SK-N-SH treated with all-trans-retinoic acid at 6 μM for 48 hours (cell line): ENCODE results near the gene GLI3.

Source experiments
- ATAC-seq: fragments of 200-7000 bp; cut with Tn5 transposase; 3 replicates; pipeline ENCODE4 v1.9.1; 2020; ENCODE audit warnings: mild to moderate bottlenecking, moderate library complexity
- ARNTL ChIP-seq: fragments of 450-650 bp; formaldehyde crosslinking; IDR thresholded peaks from 2 replicates; pipeline ENCODE4 v1.5.0; 2020; ENCODE audit warnings: low read depth, mild to moderate bottlenecking, moderate library complexity, borderline replicate concordance
- BACH2 ChIP-seq: fragments of 250-450 bp; sonication (Bioruptor Pico); IDR thresholded peaks from 2 replicates; pipeline ENCODE4 v1.9.0; 2021; ENCODE audit warnings: mild to moderate bottlenecking, borderline replicate concordance
- CREB5 ChIP-seq: fragments of 250-450 bp; sonication (Bioruptor Pico); IDR thresholded peaks from 2 replicates; pipeline ENCODE4 v1.5.1; 2020; ENCODE audit warnings: low read depth, mild to moderate bottlenecking, moderate library complexity
- CSDC2 ChIP-seq: fragments of 250-450 bp; sonication (Bioruptor Pico); IDR thresholded peaks from 2 replicates; pipeline ENCODE4 v1.5.0; 2020; ENCODE audit warnings: mild to moderate bottlenecking, moderate library complexity
- CSRNP3 ChIP-seq: fragments of 250-450 bp; sonication (Bioruptor Pico); IDR thresholded peaks from 2 replicates; pipeline ENCODE4 v1.5.1; 2021; ENCODE audit warnings: mild to moderate bottlenecking, moderate library complexity
- GLIS3 ChIP-seq: fragments of 250-450 bp; sonication (Bioruptor Pico); IDR thresholded peaks from 2 replicates; pipeline ENCODE4 v1.5.0; 2020; ENCODE audit warnings: mild to moderate bottlenecking, moderate library complexity
- ISL1 ChIP-seq: fragments of 250-450 bp; sonication (Bioruptor Pico); IDR thresholded peaks from 2 replicates; pipeline ENCODE4 v2.1.2; 2022; ENCODE audit warnings: mild to moderate bottlenecking, moderate library complexity
- POU6F1 ChIP-seq: fragments of 250-450 bp; sonication (Bioruptor Pico); IDR thresholded peaks from 2 replicates; pipeline ENCODE4 v1.8.0; 2021; ENCODE audit warnings: low read depth, mild to moderate bottlenecking, moderate library complexity, borderline replicate concordance
- PPARA ChIP-seq: fragments of 250-450 bp; sonication (Bioruptor Pico); IDR thresholded peaks from 2 replicates; pipeline ENCODE4 v1.5.0; 2020; ENCODE audit warnings: mild to moderate bottlenecking, borderline replicate concordance
- RARB ChIP-seq: fragments of 250-450 bp; sonication (Bioruptor Pico); IDR thresholded peaks from 2 replicates; pipeline ENCODE4 v1.8.0; 2021; ENCODE audit warnings: mild to moderate bottlenecking, moderate library complexity
- SNAI2 ChIP-seq: fragments of 250-450 bp; sonication (Bioruptor Pico); IDR thresholded peaks from 2 replicates; pipeline ENCODE4 v1.5.0; 2020; ENCODE audit warnings: mild to moderate bottlenecking, moderate library complexity
- TCF4 ChIP-seq: fragments of 250-450 bp; sonication (Bioruptor Pico); IDR thresholded peaks from 2 replicates; pipeline ENCODE4 v1.8.0; 2021; ENCODE audit warnings: mild to moderate bottlenecking, moderate library complexity, borderline replicate concordance
- TOX ChIP-seq: fragments of 250-450 bp; sonication (Bioruptor Pico); IDR thresholded peaks from 2 replicates; pipeline ENCODE4 v1.8.0; 2021; ENCODE audit warnings: mild to moderate bottlenecking, moderate library complexity, borderline replicate concordance
- TSHZ2 ChIP-seq: fragments of 250-450 bp; sonication (Bioruptor Pico); IDR thresholded peaks from 2 replicates; pipeline ENCODE4 v1.5.0; 2020; ENCODE audit warnings: mild to moderate bottlenecking, moderate library complexity
- ZFP3 ChIP-seq: fragments of 250-450 bp; sonication (Bioruptor Pico); IDR thresholded peaks from 2 replicates; pipeline ENCODE4 v1.5.0; 2020; ENCODE audit warnings: mild to moderate bottlenecking, moderate library complexity
- ZFP30 ChIP-seq: fragments of 450-650 bp; formaldehyde crosslinking; IDR thresholded peaks from 2 replicates; pipeline ENCODE4 v1.5.0; 2022; ENCODE audit warnings: mild to moderate bottlenecking, moderate library complexity
- ZNF70 ChIP-seq: fragments of 450-650 bp; formaldehyde crosslinking; IDR thresholded peaks from 2 replicates; pipeline ENCODE4 v1.5.0; 2020; ENCODE audit warnings: mild to moderate bottlenecking, moderate library complexity
- ZNF8 ChIP-seq: fragments of 450-650 bp; formaldehyde crosslinking; IDR thresholded peaks from 2 replicates; pipeline ENCODE4 v1.5.0; 2020; ENCODE audit warnings: mild to moderate bottlenecking, moderate library complexity

The GLI3 gene

GRCh38 chr7:41994746-41995110 is 242.3 kb downstream of the GLI3 start:
- ATAC-seq: no peak
- TF ChIP-seq ISL1 (CRISPR knock-in tag): no peak
- no peak for TF ChIP-seq POU6F1 (CRISPR knock-in tag)
- no peak for TF ChIP-seq CSRNP3 (CRISPR knock-in tag)
- no peak for TF ChIP-seq GLIS3 (CRISPR knock-in tag)
- TF ChIP-seq RARB: no peak
- TF ChIP-seq TCF4 (CRISPR knock-in tag): no peak
- no peak for TF ChIP-seq CSDC2 (CRISPR knock-in tag)
- no peak for TF ChIP-seq SNAI2 (CRISPR knock-in tag)
- TF ChIP-seq TSHZ2 (CRISPR knock-in tag): no peak
- TF ChIP-seq ZNF70 (CRISPR knock-in tag): no peak
- TF ChIP-seq, all 23 proteins: peak for 0

- TF ChIP-seq ZFP30 (CRISPR knock-in tag) (no peak), CREB5 (CRISPR knock-in tag) (no peak), GLIS3 (CRISPR knock-in tag) (no peak)
- ATAC-seq: no peak
Measured at GRCh38 chr7:41994036-41994745, 242.8 kb downstream of the GLI3 start.

- no peak for ATAC-seq
- no peak for TF ChIP-seq TCF4 (CRISPR knock-in tag)
- TF ChIP-seq ZFP30 (CRISPR knock-in tag): no peak
- TF ChIP-seq BACH2 (CRISPR knock-in tag): no peak
- no peak for TF ChIP-seq CREB5 (CRISPR knock-in tag)
- TF ChIP-seq TOX: no peak
- no peak for TF ChIP-seq CSDC2 (CRISPR knock-in tag)
- no peak for TF ChIP-seq RARB
- no peak for TF ChIP-seq ARNTL (CRISPR knock-in tag)
- TF ChIP-seq ZNF8 (CRISPR knock-in tag): no peak
- no peak for TF ChIP-seq PPARA (CRISPR knock-in tag)
Measured at GRCh38 chr7:41992881-41993867, 243.8 kb downstream of the GLI3 start.

- no peak for ATAC-seq
- TF ChIP-seq CREB5 (CRISPR knock-in tag): no peak
- TF ChIP-seq TSHZ2 (CRISPR knock-in tag): no peak
- TF ChIP-seq ZNF8 (CRISPR knock-in tag): no peak
- TF ChIP-seq CSRNP3 (CRISPR knock-in tag): no peak
- no peak for TF ChIP-seq ZFP3 (CRISPR knock-in tag)
- no peak for TF ChIP-seq RARB
- no peak for TF ChIP-seq ARNTL (CRISPR knock-in tag)
Measured at GRCh38 chr7:41984888-41985287, 252.1 kb downstream of the GLI3 start.
